K562 (cell line): ENCODE results near the gene WIPF2. TPM values are rescaled to one million over a fixed set of nuclear protein-coding genes. Genes with fewer than 3 reads are reported as not detected.
A peak's percentile ranks its signal among the peaks of the same experiment; 100 is the strongest.

Source experiments
- ATAC-seq: fragments of 200-7000 bp; cut with Tn5 transposase; 3 replicates; pipeline ENCODE4 v1.9.1; 2020; ENCODE audit warnings: moderate library complexity
- Bru-seq: library from RNA; stranded (reverse); fragments of 400-500 nt; gene quantifications from one replicate; lab custom pipeline; 2021; lab: Mats Ljungman, UMichigan
- BruChase-seq, 2 experiments: library from RNA; stranded (reverse); fragments of 400-500 nt; gene quantifications; one replicate each; lab custom pipeline; 2021; lab: Mats Ljungman, UMichigan
- BruUV-seq: library from RNA; stranded (reverse); fragments of 400-500 nt; replicated peaks from 2 replicates; lab custom pipeline; 2021; lab: Mats Ljungman, UMichigan
- CTCF ChIA-PET: fragments of 300-600 bp; formaldehyde crosslinking; extraction: SDS; loops from one replicate; lab custom pipeline; 2021; ENCODE audit warnings: low intra/inter-chr PET ratio; lab: Yijun Ruan, JAX
- POLR2A ChIA-PET: fragments of 300-600, 350-650 bp; sonication (Branson Sonifier 250); formaldehyde crosslinking; extraction: SDS; loops from one replicate; lab custom pipeline; 2021; ENCODE audit warnings: antibody characterized with exemption, inconsistent platforms; lab: Yijun Ruan, JAX
- DNase-seq, 4 experiments: peaks; one replicate each; pipeline versions ENCODE4 v3.0.0 to v3.0.0-alpha.2; 2011 to 2018; ENCODE audit warnings: low spot score in 3 of 4, mixed read lengths in 3 of 4; ENCODE audit errors: extremely low read depth in 1 of 4
- FAIRE-seq: peaks from 2 replicates; lab custom pipeline; 2011; peaks lifted over from hg19 to GRCh38; lab: Jason Lieb, UNC
- H2AFZ ChIP-seq: 2 replicates; pipeline ENCODE4 v1.6.0; 2011; ENCODE audit warnings: low read depth, low read length, control low read depth, inconsistent platforms
- H3K27ac ChIP-seq: fragments of 200-600 bp; 3 replicates; pipeline ENCODE4 v1.8.0; 2011; ENCODE audit warnings: low read depth, mild to moderate bottlenecking, control low read depth, inconsistent platforms, low read length, moderate library complexity, mixed read lengths; ENCODE audit errors: extremely low read depth
- H3K27me3 ChIP-seq, 2 experiments: fragments of 300-600 bp in 1 of 2; 2 replicates in 1 of 2; 3 replicates in 1 of 2; pipeline versions ENCODE4 v1.6.0 to v1.8.0; 2011; ENCODE audit warnings: inconsistent platforms in 2 of 2, low read length in 2 of 2, mild to moderate bottlenecking in 1 of 2, mixed read lengths in 1 of 2, moderate library complexity in 1 of 2; ENCODE audit not compliant: control insufficient read depth in 2 of 2, insufficient read depth in 2 of 2
- H3K36me3 ChIP-seq: fragments of 300-600 bp; 3 replicates; pipeline ENCODE4 v1.8.0; 2011; ENCODE audit warnings: mild to moderate bottlenecking, low read length, inconsistent platforms; ENCODE audit not compliant: control insufficient read depth, insufficient read depth
- H3K4me1 ChIP-seq, 2 experiments: fragments of 200-600 bp in 1 of 2; replicated peaks in 1 of 2; 2 replicates in 1 of 2; 3 replicates in 1 of 2; pipeline versions ENCODE4 v1.5.1 to v1.8.0; 2011; ENCODE audit warnings: inconsistent platforms in 2 of 2, low read length in 2 of 2, mild to moderate bottlenecking in 1 of 2, mixed read lengths in 1 of 2, moderate library complexity in 1 of 2; ENCODE audit not compliant: control insufficient read depth in 2 of 2, insufficient read depth in 2 of 2
- H3K4me2 ChIP-seq: 2 replicates; pipeline ENCODE4 v1.6.1; 2011; ENCODE audit warnings: low read length, control low read depth, inconsistent platforms, mixed read lengths; ENCODE audit not compliant: insufficient read depth
- H3K4me3 ChIP-seq: fragments of 200-600 bp; sonication (generic), shearing (Covaris generic); 2 replicates; pipeline ENCODE4 v1.5.1; 2016; ENCODE audit warnings: control low read depth, inconsistent platforms
- H3K79me2 ChIP-seq: fragments of 200-600 bp; 3 replicates; pipeline ENCODE4 v1.8.0; 2011; ENCODE audit warnings: low read length, inconsistent platforms; ENCODE audit not compliant: control insufficient read depth, insufficient read depth
- H3K9ac ChIP-seq, 2 experiments: 2 replicates each; pipeline versions ENCODE4 v1.6.0 to v1.6.1; 2011; ENCODE audit warnings: low read depth in 2 of 2, low read length in 2 of 2, control low read depth in 1 of 2, inconsistent platforms in 1 of 2, mild to moderate bottlenecking in 1 of 2, mixed read lengths in 1 of 2; ENCODE audit not compliant: insufficient read depth in 1 of 2
- H3K9me1 ChIP-seq: one replicate; pipeline ENCODE4 v1.6.0; 2011; ENCODE audit warnings: inconsistent platforms, mild to moderate bottlenecking, low read length, moderate library complexity; ENCODE audit not compliant: control insufficient read depth, insufficient read depth
- H3K9me3 ChIP-seq: replicated peaks from 2 replicates; pipeline ENCODE4 v1.5.1; 2011; ENCODE audit warnings: low read depth, low read length, inconsistent platforms; ENCODE audit not compliant: control insufficient read depth, insufficient read depth
- H4K20me1 ChIP-seq: replicated peaks from 2 replicates; pipeline ENCODE4 v1.6.1; 2011; ENCODE audit warnings: low read length, inconsistent platforms, mixed read lengths; ENCODE audit not compliant: control insufficient read depth, insufficient read depth
- E2F3 ChIP-seq: fragments of 250-450 bp; sonication (Bioruptor Pico); IDR thresholded peaks from 2 replicates; pipeline ENCODE4 v1.4.0; 2020; ENCODE audit warnings: mild to moderate bottlenecking
- E4F1 ChIP-seq: fragments of 250-450 bp; sonication (Bioruptor Pico); IDR thresholded peaks from 2 replicates; pipeline ENCODE4 v1.5.0; 2021; ENCODE audit warnings: mild to moderate bottlenecking, borderline replicate concordance
- MNT ChIP-seq, 2 experiments: fragments of 450-650 bp; conservative IDR thresholded peaks; 2 replicates each; pipeline ENCODE4 v1.6.1; 2017; ENCODE audit warnings: mild to moderate bottlenecking in 2 of 2, moderate library complexity in 2 of 2
- ZBTB11 ChIP-seq, 3 experiments: fragments of 200-800 bp in 1 of 3; fragments of 250-450 bp in 1 of 3; fragments of 450-650 bp in 1 of 3; sonication (Bioruptor Pico) in 1 of 3; sonication (Bioruptor generic) in 1 of 3; formaldehyde crosslinking in 1 of 3; IDR thresholded peaks; 2 replicates each; pipeline versions ENCODE4 v1.6.1 to v1.8.0; 2016 to 2022; ENCODE audit warnings: mild to moderate bottlenecking in 2 of 3, missing genetic modification characterization in 2 of 3, missing compliant biosample characterization in 1 of 3, moderate library complexity in 1 of 3
- WGBS: fragments of 100-300 bp; shearing (Covaris generic); methylation state at CpG from one replicate; pipeline ENCODE4 v1.1.6; 2016; ENCODE audit warnings: low coverage, mixed read lengths; ENCODE audit not compliant: insufficient coverage; ENCODE audit errors: missing lambda C conversion rate; 5-methylcytosine and 5-hydroxymethylcytosine counted together
- in situ Hi-C: fragments of 300-500 bp; cut with MboI; formaldehyde crosslinking; loops from 4 replicates; pipeline ENCODE4 v1.15.0; 2018; ENCODE audit warnings: inconsistent platforms, mixed read lengths
- intact Hi-C: fragments of 100-400 bp; cut with micrococcal nuclease; formaldehyde crosslinking; loops from 2 replicates; pipeline ENCODE4 v1.14.2; 2022
- long read RNA-seq, 3 experiments: library from polyadenylated mRNA in 2 of 3; library from RNA in 1 of 3; unstranded in 2 of 3; stranded (forward) in 1 of 3; transcript quantifications; one replicate each; pipeline ENCODE4 v2.0.0, GENCODE V29; 2019 to 2022
- polyA minus RNA-seq, 3 experiments: library from RNA; depleted of rRNA, polyadenylated mRNA; stranded (reverse); fragments of >200 nt; gene quantifications; 2 replicates each; pipeline ENCODE4 v1.2.3, GENCODE V29; 2011
- polyA plus RNA-seq, 8 experiments: library from polyadenylated mRNA; depleted of rRNA in 4 of 8; stranded (reverse) in 5 of 8; unstranded in 3 of 8; fragments of >200 nt; fragmentation: Nextera tagmentation in 2 of 8; fragmentation: Illumina TruSeq in 1 of 8; extraction: Ambion mirVana in 2 of 8; extraction: Trizol in 1 of 8; gene quantifications; 2 replicates each; pipeline versions ENCODE4 v1.2.1 to v1.2.3, GENCODE V29; 2011 to 2014; ENCODE audit warnings: inconsistent platforms in 1 of 8, missing spikeins in 1 of 8
- total RNA-seq, 7 experiments: library from RNA; depleted of rRNA in 6 of 7; stranded (reverse); fragments of >200 nt in 6 of 7; fragmentation: Illumina TruSeq in 2 of 7; extraction: Trizol in 2 of 7; gene quantifications; 2 replicates each; pipeline versions ENCODE4 v1.2.1 to v1.2.3, GENCODE V29; 2011 to 2021; ENCODE audit warnings: low replicate concordance in 1 of 7

WIPF2 gene
- total RNA-seq (2011; cell fraction: chromatin; rRNA removed; ENCODE audit: low replicate concordance), result 16.7 and 19.5 TPM in 2 replicates
- total RNA-seq (2011; cell fraction: nucleolus; rRNA removed), result 7.8 and 9.5 TPM in 2 replicates
- 11.8 and 19.5 TPM in 2 replicates for total RNA-seq (2011; cell fraction: nucleoplasm; rRNA removed)
- 4.0 and 5.3 TPM in 2 replicates for total RNA-seq (2014; rRNA removed)
- 4.5 and 5.1 TPM in 2 replicates for total RNA-seq (2014; rRNA removed; fragmentation: Illumina TruSeq; extraction: Trizol)
- total RNA-seq (2015; rRNA removed; fragmentation: Illumina TruSeq; extraction: Trizol), result 4.9 and 5.3 TPM in 2 replicates
- total RNA-seq (2021), result 13.9 and 15.0 TPM in 2 replicates
- polyA plus RNA-seq (2011; rRNA removed), result 3.6 and 5.3 TPM in 2 replicates
- 2.3 and 4.4 TPM in 2 replicates for polyA plus RNA-seq (2011; cell fraction: cytosol; rRNA removed)
- 2.7 and 5.2 TPM in 2 replicates for polyA plus RNA-seq (2011; cell fraction: nucleus; rRNA removed)
- 11.7 and 13.9 TPM in 2 replicates for polyA plus RNA-seq (2012)
- 10.7 and 11.0 TPM in 2 replicates for polyA plus RNA-seq (2014; fragmentation: Illumina TruSeq; extraction: Trizol)
- polyA plus RNA-seq (2014; fragmentation: Nextera tagmentation; extraction: Ambion mirVana), result 1 to 10 TPM; 3.9 to 4.5 TPM
- polyA plus RNA-seq (2014; rRNA removed), result 6.5 and 7.9 TPM in 2 replicates
- 3.7 and 3.8 TPM in 2 replicates for polyA minus RNA-seq (2011; rRNA and poly(A)+ RNA removed)
- 3.1 and 3.5 TPM in 2 replicates for polyA minus RNA-seq (2011; cell fraction: cytosol; rRNA and poly(A)+ RNA removed)
- polyA minus RNA-seq (2011; cell fraction: nucleus; rRNA and poly(A)+ RNA removed), result 2.3 and 2.8 TPM in 2 replicates
- percentile 65 among the genes with signal in this experiment for Bru-seq, nascent RNA
- BruChase-seq, experiment 1, labeled RNA remaining after a 2-hour chase, result percentile 76 among the genes with signal in this experiment
- percentile 81 among the genes with signal in this experiment for BruChase-seq, experiment 2, labeled RNA remaining after a 6-hour chase
- long read RNA-seq, experiment 1, transcript WIPF2-205 (3 exons, 554 nt), result major isoform, 10 of 41 reads
- long read RNA-seq, experiment 1, partial matches to known transcripts, result 7 of 41 reads
- long read RNA-seq, experiment 1, other reads (novel, unspliced or antisense), result 24 of 41 reads
- long read RNA-seq, experiment 2, full-length matches to known transcripts, result 1 of 17 reads
- long read RNA-seq, experiment 2, partial matches to known transcripts, result 2 of 17 reads
- long read RNA-seq, experiment 2, other reads (novel, unspliced or antisense), result 14 of 17 reads
- long read RNA-seq, experiment 3, partial matches to known transcripts, result 0 of 4 reads
- long read RNA-seq, experiment 3, other reads (novel, unspliced or antisense), result 4 of 4 reads

GRCh38 chr17:40218740-40219593 is at the start of gene WIPF2:
Gene WIPF2 (plus strand): TSS chr17:40219304. CDS start chr17:40256460, 37,156 bp downstream.
- no TSS peak for BruUV-seq
- Histone ChIP-seq H3K79me2 (peaks cover 29% of the 10 kb centered on the region), H4K20me1 (no peaks in the 10 kb centered on the region), H3K9me1 (no peaks in the 10 kb centered on the region), H3K9ac (peak within 1 kb of the TSS; percentile 70 to 86), H3K27ac (peak within 1 kb of the TSS; percentile 85), H2AFZ (peak within 1 kb of the TSS; percentile 99), H3K4me3 (peak within 1 kb of the TSS; percentile 87), H3K36me3 (no peaks in the 10 kb centered on the region), H3K4me2 (peak within 1 kb of the TSS; percentile 98), H3K27me3 (no peaks in the 10 kb centered on the region), H3K4me1 (peaks cover 0 to 8% of the 10 kb centered on the region in 2 experiments; a peak in 2 of 5 replicates), H3K9me3 (no peaks in the 10 kb centered on the region)
- peak; percentile 93 for FAIRE-seq
- in situ Hi-C loops, result no loop called here
- WGBS, result 2% methylated on average over 30 of the region's 59 CpGs
- ChIA-PET POLR2A (interaction anchor here (0.6 to 1.9 kb wide), 15 partner anchors 9 to 1846 kb away, joined by 3 to 7 read pairs (median 3); no protein-coding TSS in a partner anchor), CTCF (no interaction called here)
- DNase-seq, result peak; percentile 93 to 98 (median 96)
- intact Hi-C loops, result no loop called here
- peak; percentile 95 for ATAC-seq
- TF ChIP-seq E2F3 (no peak), E4F1 (CRISPR knock-in tag) (no peak), ZBTB11 (CRISPR knock-in tag; IDR thresholded peaks at IDR 0.05) (peak in 1 of 3 experiments; percentile 86; a peak in 2 of 6 replicates), MNT (conservative IDR thresholded peaks at IDR 0.05) (peak in 1 of 2 experiments; percentile 73; a peak in 2 of 4 replicates)
